Body of pancreas (tissue), 4 donors: ENCODE measurements around the gene IFT122. TPM values are rescaled to one million over a fixed set of nuclear protein-coding genes. Genes with fewer than 3 reads are reported as not detected.

Experiments
- ATAC-seq: fragments of 150-250 bp; one replicate; pipeline ENCODE4 v1.9.1; 2016
- DNase-seq, 4 donors: peaks; one replicate each; pipeline ENCODE4 v3.0.0-alpha.2; 2019
- H3K27ac ChIP-seq, 4 donors: fragments of 200-600 bp; sonication (generic); 1 replicate in 3 of 4; 2 replicates in 1 of 4; pipeline versions ENCODE4 v1.5.1 to v1.6.1; 2016 to 2019; ENCODE audit warnings: mild to moderate bottlenecking in 1 of 4, mixed read lengths in 1 of 4, moderate library complexity in 1 of 4
- H3K27me3 ChIP-seq, 2 donors: fragments of 200-600 bp; sonication (generic); one replicate each; pipeline ENCODE4 v1.6.0; 2016; ENCODE audit warnings: mild to moderate bottlenecking in 1 of 2
- H3K36me3 ChIP-seq, 2 donors: fragments of 200-600 bp; sonication (generic); replicated peaks in 1 of 2; 2 replicates each; pipeline ENCODE4 v1.5.1; 2016; ENCODE audit warnings: low read depth in 2 of 2; ENCODE audit not compliant: insufficient read depth in 1 of 2
- H3K4me1 ChIP-seq: fragments of 200-600 bp; sonication (generic); one replicate; pipeline ENCODE4 v1.6.0; 2016
- H3K4me3 ChIP-seq, 2 donors: fragments of 200-600 bp; sonication (generic); 1 replicate in 1 of 2; 2 replicates in 1 of 2; pipeline ENCODE4 v1.5.1; 2016 to 2019
- H3K9me3 ChIP-seq, 3 donors: fragments of 200-600 bp; sonication (generic); 1 replicate in 2 of 3; 2 replicates in 1 of 3; pipeline ENCODE4 v1.5.1; 2016
- CTCF ChIP-seq, 7 experiments: fragments of 450-650 bp in 4 of 7; fragments of 200-600 bp in 3 of 7; sonication (generic) in 3 of 7; IDR thresholded peaks; one replicate each; pipeline ENCODE4 v1.5.1; 2016 to 2019; ENCODE audit warnings: antibody characterized with exemption in 7 of 7
- POLR2A ChIP-seq, 3 donors: fragments of 450-650 bp; IDR thresholded peaks; one replicate each; pipeline ENCODE4 v1.6.1; 2016; ENCODE audit warnings: antibody characterized with exemption in 3 of 3, mild to moderate bottlenecking in 2 of 3
- WGBS, 2 donors: methylation state at CpG; one replicate each; pipeline ENCODE4 v1.1.5; 2017; 5-methylcytosine and 5-hydroxymethylcytosine counted together
- intact Hi-C: fragments of 100-400 bp; cut with DNase I; formaldehyde crosslinking; loops from one replicate; pipeline ENCODE4 v1.15.1; 2023
- total RNA-seq, 2 donors: library from RNA; depleted of rRNA; stranded (reverse); fragments of >200 nt; gene quantifications; one replicate each; pipeline ENCODE4 v1.1.0, GENCODE V29; 2016

Gene IFT122
- total RNA-seq, 2 donors from 2014 or later: 10.5 to 34.8 TPM

- H3K27ac ChIP-seq: no peak overlapping the region
- TF ChIP-seq CTCF (IDR thresholded peaks at IDR 0.05): no peak
- TF ChIP-seq POLR2A (IDR thresholded peaks at IDR 0.05): no peak
Measured at GRCh38 chr3:129559565-129560079, 119.6 kb downstream of the IFT122 start.

DNA sequence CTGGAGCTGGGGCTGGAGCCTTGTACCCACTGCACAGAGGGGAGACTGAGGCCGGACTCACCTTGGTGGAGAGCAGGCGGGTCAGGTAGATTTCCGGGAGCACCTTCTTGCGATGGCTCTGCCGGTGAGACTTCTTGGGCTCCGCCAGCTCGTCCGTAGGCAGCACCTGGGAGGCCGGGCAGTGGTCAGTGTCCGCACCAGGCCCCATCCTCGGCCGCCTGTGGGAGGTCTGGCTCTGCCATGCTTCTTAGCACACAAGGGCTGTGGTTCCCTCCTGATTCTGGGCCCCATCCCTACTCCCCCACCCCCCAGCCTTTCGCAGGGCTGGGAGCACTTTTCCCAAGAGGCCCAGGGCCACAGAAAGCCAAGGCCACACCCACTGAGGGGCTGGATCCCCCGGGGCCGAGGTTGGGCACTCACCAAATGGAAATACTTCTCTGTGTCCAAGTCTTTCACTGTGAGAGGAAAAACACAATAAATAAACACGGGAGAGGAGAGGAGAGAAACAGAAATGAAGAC lies 120.3 kb downstream of the IFT122 start:
- peak overlapping the region in 2 of 4 donors; percentile 39 to 54 for H3K27ac ChIP-seq
- H3K4me3 ChIP-seq: no peak overlapping the region
- H3K4me1 ChIP-seq: no peaks in the 10 kb centered on the region
- H3K27me3 ChIP-seq: no peaks in the 10 kb centered on the region
- 34 to 65% methylated on average over 4 to 12 of the region's 16 CpGs for WGBS, 2 donors
- ATAC-seq: no peak
- intact Hi-C loops: no loop called here
- DNase-seq: no peak
- TF ChIP-seq POLR2A (IDR thresholded peaks at IDR 0.05) (no peak), CTCF (IDR thresholded peaks at IDR 0.05) (no peak)
- no peaks in the 10 kb centered on the region for H3K36me3 ChIP-seq
- H3K9me3 ChIP-seq: no peaks in the 10 kb centered on the region

More at GRCh38 chr3:129559565-129560079, 119.6 kb downstream of the IFT122 start:
- intact Hi-C loops: no loop called here
- no peaks in the 10 kb centered on the region for H3K9me3 ChIP-seq
- no peak for DNase-seq
- H3K36me3 ChIP-seq: no peaks in the 10 kb centered on the region
- WGBS, 2 donors: 88 to 90% methylated on average over 15 to 19 of the region's 20 CpGs
- H3K4me3 ChIP-seq: no peak overlapping the region
- ATAC-seq: no peak
- peaks cover 6% of the 10 kb centered on the region for H3K4me1 ChIP-seq
- H3K27me3 ChIP-seq: no peaks in the 10 kb centered on the region

- Histone ChIP-seq H3K4me3 (no peak overlapping the region), H3K4me1 (no peaks in the 10 kb centered on the region), H3K27me3 (no peaks in the 10 kb centered on the region), H3K36me3 (no peaks in the 10 kb centered on the region), H3K9me3 (no peaks in the 10 kb centered on the region), H3K27ac (peak overlapping the region in 2 of 4 donors; percentile 39 to 54)
- TF ChIP-seq POLR2A (IDR thresholded peaks at IDR 0.05): no peak
- no peak for TF ChIP-seq CTCF (IDR thresholded peaks at IDR 0.05)
- DNase-seq: peak in 3 of 4 donors; percentile 53 to 59 (median 55)
- peak; percentile 63 for ATAC-seq
- 58 to 71% methylated on average over 8 to 18 of the region's 18 CpGs for WGBS, 2 donors
- intact Hi-C loops: no loop called here
Measured at GRCh38 chr3:129560911-129561594, 121.0 kb downstream of the IFT122 start.

GRCh38 chr3:129561619-129562248 lies 121.7 kb downstream of the IFT122 start:
- no peaks in the 10 kb centered on the region for H3K4me1 ChIP-seq
- H3K36me3 ChIP-seq: no peaks in the 10 kb centered on the region
- ATAC-seq (no peak), DNase-seq (no peak)
- H3K4me3 ChIP-seq: no peak overlapping the region
- intact Hi-C loops: no loop called here
- WGBS, 2 donors: 90 to 97% methylated on average over 12 to 18 of the region's 18 CpGs
- no peaks in the 10 kb centered on the region for H3K27me3 ChIP-seq
- no peak for TF ChIP-seq POLR2A (IDR thresholded peaks at IDR 0.05)
- H3K27ac ChIP-seq: peak overlapping the region in 1 of 4 donors; percentile 54
- no peaks in the 10 kb centered on the region for H3K9me3 ChIP-seq

DNA sequence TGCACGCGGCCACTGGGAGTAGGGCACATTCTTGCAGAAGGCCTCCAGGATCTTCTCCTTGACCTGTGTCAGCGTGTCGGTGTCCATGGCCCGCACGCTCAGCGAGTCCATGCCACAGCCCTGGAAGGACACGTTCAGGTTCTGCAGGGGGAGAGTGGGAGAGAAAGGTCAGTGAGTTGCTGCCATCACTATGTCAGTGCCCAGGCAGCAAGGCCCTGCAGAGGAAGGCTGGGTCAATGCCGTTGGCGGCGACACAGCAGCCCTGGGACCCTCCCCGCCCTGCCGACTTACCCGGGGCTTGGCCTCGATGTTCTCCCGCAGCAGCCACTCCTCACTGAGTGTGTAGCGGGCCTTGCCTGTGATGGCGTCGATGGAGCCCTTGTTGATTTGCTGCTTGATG lies 122.8 kb downstream of the IFT122 start:
- ATAC-seq (no peak), DNase-seq (no peak)
- 94% methylated on average over 19 of the region's 19 CpGs; no CpG with 5 or more reads in 1 of the 2 donors for whole genome bisulfite sequencing, 2 donors
- H3K4me3 ChIP-seq: no peak overlapping the region
- H3K36me3 ChIP-seq: no peaks in the 10 kb centered on the region
- intact Hi-C loops: no loop called here
- H3K27ac ChIP-seq: no peak overlapping the region
- H3K9me3 ChIP-seq: no peaks in the 10 kb centered on the region
- H3K4me1 ChIP-seq: no peaks in the 10 kb centered on the region
- TF ChIP-seq POLR2A (IDR thresholded peaks at IDR 0.05): no peak
- TF ChIP-seq CTCF (IDR thresholded peaks at IDR 0.05): no peak
- no peaks in the 10 kb centered on the region for H3K27me3 ChIP-seq
